ENCODE measurements around the gene PLPP1.

The PLPP1 gene

GRCh38 chr5:55576661-55577060 lies 41.9 kb upstream of the PLPP1 start:
- DNase-seq (ENCODE audit: low spot score), result no peak
- TF ChIP-seq CTCF (IDR thresholded peaks at IDR 0.05; ENCODE audit: extremely low read depth, insufficient read depth, missing control alignments), result no peak
- in situ Hi-C loops (cut with MboI; ENCODE audit: low pct_unique_long_range_greater_than_20kb, low sequenced_read_pairs, unreplicated experiment), result no loop called here

- TF ChIP-seq CTCF (IDR thresholded peaks at IDR 0.05; ENCODE audit: extremely low read depth, insufficient read depth, missing control alignments), result no peak
- in situ Hi-C loops (cut with MboI; ENCODE audit: low pct_unique_long_range_greater_than_20kb, low sequenced_read_pairs, unreplicated experiment), result no loop called here
- DNase-seq (ENCODE audit: low spot score), result no peak
Observed at GRCh38 chr5:55575815-55576583, 41.2 kb upstream of the PLPP1 start.

- no peak for TF ChIP-seq CTCF (IDR thresholded peaks at IDR 0.05; ENCODE audit: extremely low read depth, insufficient read depth, missing control alignments)
- no peak for DNase-seq (ENCODE audit: low spot score)
- in situ Hi-C loops (cut with MboI; ENCODE audit: low pct_unique_long_range_greater_than_20kb, low sequenced_read_pairs, unreplicated experiment), result no loop called here
Observed at GRCh38 chr5:55572600-55572999, 37.8 kb upstream of the PLPP1 start.

- in situ Hi-C loops (cut with MboI; ENCODE audit: low pct_unique_long_range_greater_than_20kb, low sequenced_read_pairs, unreplicated experiment), result no loop called here
- no peak for DNase-seq (ENCODE audit: low spot score)
- no peak for TF ChIP-seq CTCF (IDR thresholded peaks at IDR 0.05; ENCODE audit: extremely low read depth, insufficient read depth, missing control alignments)
Observed at GRCh38 chr5:55572020-55572419, 37.3 kb upstream of the PLPP1 start.

GRCh38 chr5:55570570-55570969 lies 35.8 kb upstream of the PLPP1 start:
- DNase-seq (ENCODE audit: low spot score), result no peak

GRCh38 chr5:55570026-55570425 lies 35.3 kb upstream of the PLPP1 start:
- in situ Hi-C loops (cut with MboI; ENCODE audit: low pct_unique_long_range_greater_than_20kb, low sequenced_read_pairs, unreplicated experiment), result no loop called here
- no peak for TF ChIP-seq CTCF (IDR thresholded peaks at IDR 0.05; ENCODE audit: extremely low read depth, insufficient read depth, missing control alignments)
- DNase-seq (ENCODE audit: low spot score), result no peak

More at GRCh38 chr5:55570570-55570969, 35.8 kb upstream of the PLPP1 start:
- no peak for TF ChIP-seq CTCF (IDR thresholded peaks at IDR 0.05; ENCODE audit: extremely low read depth, insufficient read depth, missing control alignments)
- in situ Hi-C loops (cut with MboI; ENCODE audit: low pct_unique_long_range_greater_than_20kb, low sequenced_read_pairs, unreplicated experiment), result no loop called here
